H1 (cell line): ENCODE measurements around the gene GRID1. TPM values are rescaled to one million over a fixed set of nuclear protein-coding genes. Genes with fewer than 3 reads are reported as not detected.
"Not testable (repeated sequence)": the region's sequence is repeated elsewhere in the genome, so short reads cannot be mapped to it uniquely, and the experiment has no call there.

Experiments used
- CTCF ChIA-PET: fragments of 300-600 bp; sonication (Branson Sonifier 250); formaldehyde crosslinking; loops from one replicate; lab custom pipeline; 2021; ENCODE audit not compliant: partially characterized antibody; lab: Charles Lee
- POLR2A ChIA-PET: fragments of 300-600 bp; sonication (Branson Sonifier 250); formaldehyde crosslinking; loops from one replicate; lab custom pipeline; 2021; ENCODE audit warnings: inconsistent platforms; ENCODE audit not compliant: partially characterized antibody; lab: Charles Lee
- DNase-seq, 2 experiments: peaks; one replicate each; pipeline versions ENCODE4 v3.0.0 to v3.0.0-alpha.2; 2010 to 2022; ENCODE audit warnings: low spot score in 2 of 2, low read depth in 1 of 2, mixed read lengths in 1 of 2
- FAIRE-seq: peaks from 2 replicates; lab custom pipeline; 2011; peaks lifted over from hg19 to GRCh38; lab: Jason Lieb, UNC
- H2AFZ ChIP-seq: 2 replicates; pipeline ENCODE4 v1.8.1; 2012; ENCODE audit warnings: low read length, inconsistent platforms
- H2AK5ac ChIP-seq: 2 replicates; pipeline ENCODE4 v1.6.1; 2013; ENCODE audit warnings: low read depth, low read length
- H2BK120ac ChIP-seq: replicated peaks from 2 replicates; pipeline ENCODE3; 2013; ENCODE audit warnings: low read depth, low read length, inconsistent platforms
- H2BK12ac ChIP-seq: 2 replicates; pipeline ENCODE4 v1.6.1; 2013; ENCODE audit warnings: low read depth, low read length
- H2BK15ac ChIP-seq: 2 replicates; pipeline ENCODE4 v1.6.1; 2013; ENCODE audit warnings: low read length
- H2BK20ac ChIP-seq: 2 replicates; pipeline ENCODE4 v1.6.1; 2013; ENCODE audit warnings: low read length
- H2BK5ac ChIP-seq: 2 replicates; pipeline ENCODE4 v1.6.1; 2013; ENCODE audit warnings: low read depth, low read length
- H3K14ac ChIP-seq: 2 replicates; pipeline ENCODE4 v1.6.1; 2013; ENCODE audit warnings: inconsistent platforms; ENCODE audit not compliant: insufficient read length
- H3K18ac ChIP-seq: 2 replicates; pipeline ENCODE4 v1.6.1; 2013; ENCODE audit warnings: low read length; ENCODE audit errors: extremely low read depth
- H3K23ac ChIP-seq: 2 replicates; pipeline ENCODE4 v1.6.1; 2013; ENCODE audit warnings: inconsistent platforms; ENCODE audit not compliant: insufficient read length
- H3K23me2 ChIP-seq: 2 replicates; pipeline ENCODE4 v1.6.1; 2013; ENCODE audit warnings: low read depth, low read length
- H3K27ac ChIP-seq: 2 replicates; pipeline ENCODE4 v1.6.1; 2011; ENCODE audit warnings: low read depth, low read length, inconsistent platforms
- H3K27me3 ChIP-seq, 4 experiments: replicated peaks in 1 of 4; 1 replicate in 1 of 4; 2 replicates in 3 of 4; pipeline versions ENCODE4 v1.6.1 to v1.8.1; 2011 to 2013; ENCODE audit warnings: low read length in 3 of 4, mild to moderate bottlenecking in 3 of 4, inconsistent platforms in 2 of 4, mixed read lengths in 2 of 4, moderate library complexity in 1 of 4; ENCODE audit not compliant: control insufficient read depth in 3 of 4, insufficient read depth in 3 of 4; ENCODE audit errors: extremely low read depth in 1 of 4
- H3K36me3 ChIP-seq, 4 experiments: 2 replicates each; pipeline versions ENCODE4 v1.6.1 to v1.8.1; 2011 to 2013; ENCODE audit warnings: mild to moderate bottlenecking in 4 of 4, low read length in 3 of 4, moderate library complexity in 2 of 4, control low read depth in 1 of 4, inconsistent platforms in 1 of 4; ENCODE audit not compliant: insufficient read depth in 4 of 4, control insufficient read depth in 2 of 4
- H3K4ac ChIP-seq: replicated peaks from 2 replicates; pipeline ENCODE3; 2013; ENCODE audit warnings: low read length, low read depth, mixed read lengths, inconsistent platforms; ENCODE audit not compliant: insufficient read length
- H3K4me1 ChIP-seq, 4 experiments: replicated peaks in 1 of 4; 1 replicate in 1 of 4; 2 replicates in 3 of 4; pipeline versions ENCODE4 v1.6.1 to v1.8.1; 2011 to 2013; ENCODE audit warnings: low read length in 3 of 4, inconsistent platforms in 2 of 4, mixed read lengths in 1 of 4; ENCODE audit not compliant: insufficient read depth in 4 of 4, control insufficient read depth in 3 of 4
- H3K4me2 ChIP-seq, 2 experiments: 2 replicates each; pipeline versions ENCODE4 v1.6.1 to v1.8.1; 2011 to 2013; ENCODE audit warnings: low read depth in 2 of 2, low read length in 2 of 2, control low read depth in 1 of 2, inconsistent platforms in 1 of 2, mild to moderate bottlenecking in 1 of 2; ENCODE audit not compliant: insufficient read depth in 1 of 2
- H3K4me3 ChIP-seq, 4 experiments: fragments of 200-600, 300-600 bp in 1 of 4; sonication (generic), shearing (Covaris generic), sonication (Bioruptor Twin) in 1 of 4; 2 replicates each; pipeline versions ENCODE4 v1.5.1 to v1.8.1; 2011 to 2016; ENCODE audit warnings: low read length in 4 of 4, low read depth in 3 of 4, control low read depth in 2 of 4, inconsistent platforms in 2 of 4, mild to moderate bottlenecking in 2 of 4, mixed read lengths in 1 of 4, moderate library complexity in 1 of 4; ENCODE audit not compliant: insufficient read depth in 2 of 4; ENCODE audit errors: extremely low read depth in 1 of 4
- H3K56ac ChIP-seq: replicated peaks from 2 replicates; pipeline ENCODE3; 2013; ENCODE audit warnings: low read depth, mild to moderate bottlenecking, mixed read lengths, low read length, inconsistent platforms; ENCODE audit not compliant: insufficient read length
- H3K79me1 ChIP-seq: 2 replicates; pipeline ENCODE4 v1.6.1; 2013; ENCODE audit warnings: low read depth, low read length, control low read depth
- H3K79me2 ChIP-seq, 2 experiments: 2 replicates each; pipeline versions ENCODE4 v1.6.1 to v1.8.1; 2012 to 2013; ENCODE audit warnings: low read length in 2 of 2, mild to moderate bottlenecking in 2 of 2, inconsistent platforms in 1 of 2; ENCODE audit not compliant: insufficient read depth in 2 of 2, control insufficient read depth in 1 of 2
- H3K9ac ChIP-seq, 4 experiments: replicated peaks in 1 of 4; 1 replicate in 1 of 4; 2 replicates in 3 of 4; pipeline versions ENCODE4 v1.6.1 to v1.8.1; 2011 to 2013; ENCODE audit warnings: low read depth in 3 of 4, low read length in 3 of 4, control low read depth in 2 of 4, mild to moderate bottlenecking in 2 of 4, moderate library complexity in 2 of 4, inconsistent platforms in 1 of 4; ENCODE audit errors: extremely low read depth in 1 of 4
- H3K9me3 ChIP-seq, 2 experiments: 2 replicates each; pipeline versions ENCODE4 v1.6.1 to v1.8.1; 2012 to 2013; ENCODE audit warnings: mild to moderate bottlenecking in 2 of 2, moderate library complexity in 2 of 2, control low read depth in 1 of 2, inconsistent platforms in 1 of 2, low read depth in 1 of 2, low read length in 1 of 2, mixed read lengths in 1 of 2; ENCODE audit not compliant: insufficient read depth in 2 of 2
- H4K20me1 ChIP-seq, 2 experiments: replicated peaks in 1 of 2; 2 replicates each; pipeline versions ENCODE3 to v1.8.1; 2011 to 2013; ENCODE audit warnings: inconsistent platforms in 2 of 2, low read length in 2 of 2, mild to moderate bottlenecking in 1 of 2; ENCODE audit not compliant: insufficient read depth in 2 of 2, control insufficient read depth in 1 of 2
- H4K5ac ChIP-seq: 2 replicates; pipeline ENCODE4 v1.6.1; 2013; ENCODE audit warnings: low read length, low read depth, mixed read lengths, inconsistent platforms; ENCODE audit not compliant: insufficient read length
- H4K8ac ChIP-seq: 2 replicates; pipeline ENCODE4 v1.8.0; 2013; ENCODE audit warnings: mild to moderate bottlenecking, moderate library complexity, low read length, inconsistent platforms; ENCODE audit not compliant: insufficient read depth; ENCODE audit errors: extremely low read depth
- H4K91ac ChIP-seq: replicated peaks from 2 replicates; pipeline ENCODE3; 2013; ENCODE audit warnings: low read length, mixed read lengths, inconsistent platforms; ENCODE audit not compliant: insufficient read length
- WGBS, 2 experiments: shearing (Covaris generic) in 1 of 2; methylation state at CpG; one replicate each; pipeline versions ENCODE4 v1.1.6 to v1.1.7; 2013 to 2015; ENCODE audit warnings: low lambda C conversion rate in 2 of 2, mixed read lengths in 2 of 2, inconsistent platforms in 1 of 2, low coverage in 1 of 2, missing lambda C conversion rate in 1 of 2; ENCODE audit not compliant: insufficient replicate concordance in 2 of 2, insufficient coverage in 1 of 2, insufficient read length in 1 of 2; ENCODE audit errors: extremely low coverage in 1 of 2, missing lambda C conversion rate in 1 of 2; 5-methylcytosine and 5-hydroxymethylcytosine counted together
- polyA plus RNA-seq, 7 experiments: library from polyadenylated mRNA; depleted of rRNA in 3 of 7; stranded (reverse) in 5 of 7; unstranded in 2 of 7; fragments of >200 nt in 5 of 7; fragments of 200-250 nt in 2 of 7; gene quantifications; 1 replicate in 5 of 7; 2 replicates in 1 of 7; 4 replicates in 1 of 7; pipeline versions ENCODE4 v1.2.1 to v1.2.3, GENCODE V29; 2011 to 2013; ENCODE audit warnings: missing spikeins in 2 of 7, mixed read lengths in 2 of 7
- total RNA-seq: library from RNA; stranded (reverse); fragmentation: NEBNext Ultra II Directional; extraction: Animal tissue kit (Norgen Biotek cat#: 25700); gene quantifications from 2 replicates; pipeline ENCODE4 v1.2.1, GENCODE V29; 2021

Gene GRID1
- total and polyA plus RNA-seq, 2 of the 8 experiments (the other 6 are each of a cell fraction or from before 2014, with no cell fraction given), result 0.22 to 0.30 TPM

DNA sequence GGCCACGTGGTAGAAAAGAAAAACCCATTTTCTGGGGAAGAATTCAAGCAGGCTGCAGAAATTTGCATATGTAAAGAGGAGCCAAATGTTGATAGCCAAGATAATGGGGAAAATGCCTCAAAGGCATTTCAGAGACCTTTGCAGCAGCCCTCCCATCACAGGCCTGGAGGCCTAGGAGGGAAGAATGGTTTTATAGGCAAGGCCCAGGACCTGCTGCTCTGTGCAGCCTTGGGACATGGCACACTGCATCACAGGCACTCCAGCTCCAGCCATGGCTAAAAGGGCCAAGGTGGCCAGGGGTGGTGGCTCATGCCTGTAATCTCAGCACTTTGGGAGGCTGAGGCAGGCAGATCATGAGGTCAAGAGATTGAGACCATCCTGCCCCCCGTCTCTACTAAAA is 128.5 kb downstream of the GRID1 start:
- 42% methylated on average over 2 of the region's 2 CpGs; no CpG with 5 or more reads in 1 of the 2 experiments for WGBS, 2 experiments
- CTCF ChIA-PET, result not testable (repeated sequence)

More for the DNA sequence above, 128.5 kb downstream of the GRID1 start:
- H4K91ac ChIP-seq, H2AFZ ChIP-seq, H3K79me1 ChIP-seq, H4K8ac ChIP-seq, H3K23me2 ChIP-seq, H3K14ac ChIP-seq, H3K9ac ChIP-seq, H2BK20ac ChIP-seq, FAIRE-seq, H3K4ac ChIP-seq, H3K36me3 ChIP-seq, H2BK15ac ChIP-seq, H3K79me2 ChIP-seq, H3K56ac ChIP-seq, H2BK5ac ChIP-seq, H4K5ac ChIP-seq, H3K18ac ChIP-seq, H3K27me3 ChIP-seq, H2BK12ac ChIP-seq, H2AK5ac ChIP-seq, DNase-seq, H3K4me3 ChIP-seq, POLR2A ChIA-PET, H3K27ac ChIP-seq, H3K23ac ChIP-seq, H3K4me2 ChIP-seq, H2BK120ac ChIP-seq, H4K20me1 ChIP-seq: not testable (repeated sequence)
- peaks cover 0 to 19% (median 13%) of the 10 kb centered on the region in 4 experiments; a peak in 6 of 7 replicates for H3K4me1 ChIP-seq
- H3K9me3 ChIP-seq, result peaks cover 9 to 21% of the 10 kb centered on the region in 2 experiments
